Hematopoietic multipotent progenitor cell (in vitro differentiated cells): ENCODE measurements around the gene ETV6. TPM values are rescaled to one million over a fixed set of nuclear protein-coding genes. Genes with fewer than 3 reads are reported as not detected.
A peak's percentile ranks its signal among the peaks of the same experiment; 100 is the strongest.

ENCODE experiments used
- DNase-seq, 3 donors: peaks; one replicate each; pipeline ENCODE4 v3.0.0-alpha.2; 2011 to 2015; ENCODE audit warnings: low read depth in 2 of 3, low spot score in 2 of 3
- total RNA-seq: library from RNA; depleted of rRNA; stranded (reverse); fragments of >200 nt; gene quantifications from one replicate; pipeline ENCODE4 v1.2.3, GENCODE V29; 2012

The ETV6 gene
- total RNA-seq, 1 donor: 99.9 TPM

GRCh38 chr12:11795192-11795912 lies 145.9 kb downstream of the ETV6 start:
- DNase-seq: no peak

GRCh38 chr12:11795913-11796459 lies 146.5 kb downstream of the ETV6 start:
- DNase-seq: no peak

- peak in 1 of 3 donors; percentile 41 for DNase-seq
Observed at GRCh38 chr12:11797317-11797913, 147.9 kb downstream of the ETV6 start.

GRCh38 chr12:11798006-11798708 lies 148.7 kb downstream of the ETV6 start:
- no peak for DNase-seq

GRCh38 chr12:11798856-11799501 lies 149.5 kb downstream of the ETV6 start:
- DNase-seq: peak in 2 of 3 donors; percentile 80 to 93

GRCh38 chr12:11799502-11799873 lies 150.0 kb downstream of the ETV6 start:
- no peak for DNase-seq

GRCh38 chr12:11801643-11802042 lies 152.2 kb downstream of the ETV6 start:
- DNase-seq: peak in 1 of 3 donors; percentile 31

GRCh38 chr12:11804130-11804529 lies 154.7 kb downstream of the ETV6 start:
- no peak for DNase-seq

- peak in 1 of 3 donors; percentile 60 for DNase-seq
Observed at GRCh38 chr12:11805043-11805442, 155.6 kb downstream of the ETV6 start.

GRCh38 chr12:11805680-11806079 lies 156.2 kb downstream of the ETV6 start:
- no peak for DNase-seq

GRCh38 chr12:11807458-11807857 lies 158.0 kb downstream of the ETV6 start:
- DNase-seq: peak in 1 of 3 donors; percentile 19

- DNase-seq: no peak
Observed at GRCh38 chr12:11808931-11809330, 159.5 kb downstream of the ETV6 start.

- peak in 1 of 3 donors; percentile 59 for DNase-seq
Observed at GRCh38 chr12:11810206-11810545, 160.7 kb downstream of the ETV6 start.

GRCh38 chr12:11811008-11811407 lies 161.5 kb downstream of the ETV6 start:
- DNase-seq: no peak

- no peak for DNase-seq
Observed at GRCh38 chr12:11812241-11812585, 162.7 kb downstream of the ETV6 start.

GRCh38 chr12:11812586-11813437 lies 163.3 kb downstream of the ETV6 start:
- DNase-seq: peak in 1 of 3 donors; percentile 66

GRCh38 chr12:11813438-11813813 lies 164.0 kb downstream of the ETV6 start:
- DNase-seq: no peak

- peak in 2 of 3 donors; percentile 55 to 57 for DNase-seq
Observed at GRCh38 chr12:11814374-11814773, 164.9 kb downstream of the ETV6 start.

- no peak for DNase-seq
Observed at GRCh38 chr12:11815397-11815796, 165.9 kb downstream of the ETV6 start.

- DNase-seq: no peak
Observed at GRCh38 chr12:11819643-11820042, 170.2 kb downstream of the ETV6 start.
